Smooth muscle cell of the brain vasculature (primary cell): ENCODE results near the gene EPO.
A peak's percentile ranks its signal among the peaks of the same experiment; 100 is the strongest.

Source experiments
- DNase-seq: peaks from one replicate; pipeline ENCODE4 v3.0.0-alpha.2; 2012; ENCODE audit warnings: low read depth, low spot score

EPO gene

GRCh38 chr7:100720279-100720670, at the start of gene EPO:
TSS of gene EPO (plus strand) at chr7:100720468. CDS start at chr7:100720981, 513 bp downstream.
- no peak for DNase-seq

GRCh38 chr7:100671353-100672327, 48.6 kb upstream of the EPO start:
- DNase-seq, result no peak

- DNase-seq, result peak; percentile 98
Observed at GRCh38 chr7:100673302-100673941, 46.8 kb upstream of the EPO start, which contains the start of gene GNB2. TSS of gene GNB2 (plus strand) at chr7:100673740. CDS start at chr7:100676266, 2,526 bp downstream.

GRCh38 chr7:100673942-100674410, 46.3 kb upstream of the EPO start:
- no peak for DNase-seq

- no peak for DNase-seq
Observed at GRCh38 chr7:100674411-100675104, 45.7 kb upstream of the EPO start.

GRCh38 chr7:100675105-100675451, 45.2 kb upstream of the EPO start:
- no peak for DNase-seq

- no peak for DNase-seq
Observed at GRCh38 chr7:100675581-100676350, 44.5 kb upstream of the EPO start.

GRCh38 chr7:100676501-100677306, 43.6 kb upstream of the EPO start:
- no peak for DNase-seq

- DNase-seq, result no peak
Observed at GRCh38 chr7:100677308-100678267, 42.7 kb upstream of the EPO start.

- DNase-seq, result no peak
Observed at GRCh38 chr7:100678291-100678984, 41.8 kb upstream of the EPO start.

GRCh38 chr7:100679129-100679926, 40.9 kb upstream of the EPO start:
- DNase-seq, result no peak

- DNase-seq, result no peak
Observed at GRCh38 chr7:100679927-100680575, 40.2 kb upstream of the EPO start.

- no peak for DNase-seq
Observed at GRCh38 chr7:100680576-100681271, 39.5 kb upstream of the EPO start.

GRCh38 chr7:100681491-100682227, 38.6 kb upstream of the EPO start:
- DNase-seq, result no peak

GRCh38 chr7:100682228-100682741, 38.0 kb upstream of the EPO start:
- DNase-seq, result no peak
